T-helper 22 cell (primary cell): Measurements from ENCODE around the gene TFG.

Experiments used
- DNase-seq: peaks from one replicate; pipeline ENCODE4 v3.0.0-alpha.2; 2020; ENCODE audit warnings: low read depth

The TFG gene

GRCh38 chr3:100706365-100706764 lies 2.9 kb upstream of the TFG start:
- DNase-seq = no peak

- DNase-seq = no peak
Observed at GRCh38 chr3:100708644-100708988, 678 bp upstream of the TFG start.

- peak; percentile 9 for DNase-seq
Observed at GRCh38 chr3:100709842-100710260, 557 bp downstream of the TFG start.

GRCh38 chr3:100710261-100710968 lies 1.1 kb downstream of the TFG start:
- DNase-seq = peak; percentile 38

- DNase-seq = no peak
Observed at GRCh38 chr3:100715176-100715575, 5.9 kb downstream of the TFG start.

GRCh38 chr3:100717063-100717462 lies 7.8 kb downstream of the TFG start:
- no peak for DNase-seq

GRCh38 chr3:100717637-100718487 lies 8.6 kb downstream of the TFG start:
- no peak for DNase-seq

- DNase-seq = no peak
Observed at GRCh38 chr3:100719136-100719535, 9.8 kb downstream of the TFG start.

- no peak for DNase-seq
Observed at GRCh38 chr3:100720426-100720825, 11.1 kb downstream of the TFG start.

- DNase-seq = no peak
Observed at GRCh38 chr3:100725935-100726513, 16.7 kb downstream of the TFG start.

GRCh38 chr3:100726706-100727105 lies 17.4 kb downstream of the TFG start:
- no peak for DNase-seq

- DNase-seq = no peak
Observed at GRCh38 chr3:100730524-100730923, 21.2 kb downstream of the TFG start.

- no peak for DNase-seq
Observed at GRCh38 chr3:100732435-100732834, 23.1 kb downstream of the TFG start.

- DNase-seq = no peak
Observed at GRCh38 chr3:100737334-100737733, 28.0 kb downstream of the TFG start.

- no peak for DNase-seq
Observed at GRCh38 chr3:100740207-100740606, 30.9 kb downstream of the TFG start.

- no peak for DNase-seq
Observed at GRCh38 chr3:100743535-100743934, 34.2 kb downstream of the TFG start.

GRCh38 chr3:100744671-100745070 lies 35.4 kb downstream of the TFG start:
- DNase-seq = no peak

- DNase-seq = no peak
Observed at GRCh38 chr3:100745617-100746016, 36.3 kb downstream of the TFG start.

GRCh38 chr3:100746092-100746491 lies 36.8 kb downstream of the TFG start:
- no peak for DNase-seq

GRCh38 chr3:100748220-100748619 lies 38.9 kb downstream of the TFG start:
- DNase-seq = no peak

- no peak for DNase-seq
Observed at GRCh38 chr3:100748967-100749366, 39.7 kb downstream of the TFG start.

- no peak for DNase-seq
Observed at GRCh38 chr3:100753846-100754245, 44.6 kb downstream of the TFG start.
